Measurements from ENCODE around the gene MAPK8IP3. TPM values are rescaled to one million over a fixed set of nuclear protein-coding genes. Genes with fewer than 3 reads are reported as not detected.
A peak's percentile ranks its signal among the peaks of the same experiment; 100 is the strongest.
"Not testable (repeated sequence)": the region's sequence is repeated elsewhere in the genome, so short reads cannot be mapped to it uniquely, and the experiment has no call there.

The MAPK8IP3 gene
- total RNA-seq, 1 donor from 2014 or later: 16.3 TPM

- ATAC-seq: peak; percentile 50
These were observed 7.9 kb downstream of the MAPK8IP3 start for GRCh38 chr16:1713933-1714332.

GRCh38 chr16:1715220-1715619 is 9.2 kb downstream of the MAPK8IP3 start:
- no peak for ATAC-seq

- not testable (repeated sequence) for ATAC-seq
These were observed 12.2 kb downstream of the MAPK8IP3 start for GRCh38 chr16:1718236-1718635.

- peak; percentile 54 for ATAC-seq
These were observed 13.7 kb downstream of the MAPK8IP3 start for GRCh38 chr16:1719559-1720229.

GRCh38 chr16:1721372-1721771 is 15.4 kb downstream of the MAPK8IP3 start:
- ATAC-seq: no peak

- peak; percentile 41 for ATAC-seq
These were observed 17.6 kb downstream of the MAPK8IP3 start for GRCh38 chr16:1723450-1724147.

- no peak for ATAC-seq
These were observed 18.5 kb downstream of the MAPK8IP3 start for GRCh38 chr16:1724491-1724890.

GRCh38 chr16:1726661-1727502 is 20.9 kb downstream of the MAPK8IP3 start:
- ATAC-seq: no peak

- ATAC-seq: no peak
These were observed 21.9 kb downstream of the MAPK8IP3 start for GRCh38 chr16:1727651-1728624.

GRCh38 chr16:1729026-1729425 is 23.0 kb downstream of the MAPK8IP3 start:
- ATAC-seq: no peak

GRCh38 chr16:1729445-1729844 is 23.4 kb downstream of the MAPK8IP3 start:
- no peak for ATAC-seq

- ATAC-seq: no peak
These were observed 25.1 kb downstream of the MAPK8IP3 start for GRCh38 chr16:1731073-1731472.

GRCh38 chr16:1731603-1732002 is 25.6 kb downstream of the MAPK8IP3 start:
- no peak for ATAC-seq

- ATAC-seq: no peak
These were observed 26.1 kb downstream of the MAPK8IP3 start for GRCh38 chr16:1732071-1732470.

GRCh38 chr16:1732551-1732987 is 26.6 kb downstream of the MAPK8IP3 start:
- ATAC-seq: not testable (repeated sequence)

- ATAC-seq: no peak
These were observed 28.1 kb downstream of the MAPK8IP3 start for GRCh38 chr16:1734123-1734522.

GRCh38 chr16:1734816-1735215 is 28.8 kb downstream of the MAPK8IP3 start:
- ATAC-seq: peak; percentile 8

GRCh38 chr16:1740234-1740633 is 34.2 kb downstream of the MAPK8IP3 start:
- no peak for ATAC-seq

GRCh38 chr16:1740781-1741490 is 34.9 kb downstream of the MAPK8IP3 start:
- no peak for ATAC-seq

GRCh38 chr16:1741553-1742165 is 35.7 kb downstream of the MAPK8IP3 start:
- ATAC-seq: no peak
